H1 (cell line): ENCODE measurements around the gene PPM1L. TPM values are rescaled to one million over a fixed set of nuclear protein-coding genes. Genes with fewer than 3 reads are reported as not detected.

Experiments used
- CTCF ChIA-PET: fragments of 300-600 bp; sonication (Branson Sonifier 250); formaldehyde crosslinking; loops from one replicate; lab custom pipeline; 2021; ENCODE audit not compliant: partially characterized antibody; lab: Charles Lee
- POLR2A ChIA-PET: fragments of 300-600 bp; sonication (Branson Sonifier 250); formaldehyde crosslinking; loops from one replicate; lab custom pipeline; 2021; ENCODE audit warnings: inconsistent platforms; ENCODE audit not compliant: partially characterized antibody; lab: Charles Lee
- DNase-seq, 2 experiments: peaks; one replicate each; pipeline versions ENCODE4 v3.0.0 to v3.0.0-alpha.2; 2010 to 2022; ENCODE audit warnings: low spot score in 2 of 2, low read depth in 1 of 2, mixed read lengths in 1 of 2
- FAIRE-seq: peaks from 2 replicates; lab custom pipeline; 2011; peaks lifted over from hg19 to GRCh38; lab: Jason Lieb, UNC
- H2AFZ ChIP-seq: 2 replicates; pipeline ENCODE4 v1.8.1; 2012; ENCODE audit warnings: low read length, inconsistent platforms
- H2AK5ac ChIP-seq: 2 replicates; pipeline ENCODE4 v1.6.1; 2013; ENCODE audit warnings: low read depth, low read length
- H2BK120ac ChIP-seq: replicated peaks from 2 replicates; pipeline ENCODE3; 2013; ENCODE audit warnings: low read depth, low read length, inconsistent platforms
- H2BK12ac ChIP-seq: 2 replicates; pipeline ENCODE4 v1.6.1; 2013; ENCODE audit warnings: low read depth, low read length
- H2BK15ac ChIP-seq: 2 replicates; pipeline ENCODE4 v1.6.1; 2013; ENCODE audit warnings: low read length
- H2BK20ac ChIP-seq: 2 replicates; pipeline ENCODE4 v1.6.1; 2013; ENCODE audit warnings: low read length
- H2BK5ac ChIP-seq: 2 replicates; pipeline ENCODE4 v1.6.1; 2013; ENCODE audit warnings: low read depth, low read length
- H3K14ac ChIP-seq: 2 replicates; pipeline ENCODE4 v1.6.1; 2013; ENCODE audit warnings: inconsistent platforms; ENCODE audit not compliant: insufficient read length
- H3K18ac ChIP-seq: 2 replicates; pipeline ENCODE4 v1.6.1; 2013; ENCODE audit warnings: low read length; ENCODE audit errors: extremely low read depth
- H3K23ac ChIP-seq: 2 replicates; pipeline ENCODE4 v1.6.1; 2013; ENCODE audit warnings: inconsistent platforms; ENCODE audit not compliant: insufficient read length
- H3K23me2 ChIP-seq: 2 replicates; pipeline ENCODE4 v1.6.1; 2013; ENCODE audit warnings: low read depth, low read length
- H3K27ac ChIP-seq: 2 replicates; pipeline ENCODE4 v1.6.1; 2011; ENCODE audit warnings: low read depth, low read length, inconsistent platforms
- H3K27me3 ChIP-seq, 4 experiments: replicated peaks in 1 of 4; 1 replicate in 1 of 4; 2 replicates in 3 of 4; pipeline versions ENCODE4 v1.6.1 to v1.8.1; 2011 to 2013; ENCODE audit warnings: low read length in 3 of 4, mild to moderate bottlenecking in 3 of 4, inconsistent platforms in 2 of 4, mixed read lengths in 2 of 4, moderate library complexity in 1 of 4; ENCODE audit not compliant: control insufficient read depth in 3 of 4, insufficient read depth in 3 of 4; ENCODE audit errors: extremely low read depth in 1 of 4
- H3K36me3 ChIP-seq, 4 experiments: 2 replicates each; pipeline versions ENCODE4 v1.6.1 to v1.8.1; 2011 to 2013; ENCODE audit warnings: mild to moderate bottlenecking in 4 of 4, low read length in 3 of 4, moderate library complexity in 2 of 4, control low read depth in 1 of 4, inconsistent platforms in 1 of 4; ENCODE audit not compliant: insufficient read depth in 4 of 4, control insufficient read depth in 2 of 4
- H3K4ac ChIP-seq: replicated peaks from 2 replicates; pipeline ENCODE3; 2013; ENCODE audit warnings: low read length, low read depth, mixed read lengths, inconsistent platforms; ENCODE audit not compliant: insufficient read length
- H3K4me1 ChIP-seq, 4 experiments: replicated peaks in 1 of 4; 1 replicate in 1 of 4; 2 replicates in 3 of 4; pipeline versions ENCODE4 v1.6.1 to v1.8.1; 2011 to 2013; ENCODE audit warnings: low read length in 3 of 4, inconsistent platforms in 2 of 4, mixed read lengths in 1 of 4; ENCODE audit not compliant: insufficient read depth in 4 of 4, control insufficient read depth in 3 of 4
- H3K4me2 ChIP-seq, 2 experiments: 2 replicates each; pipeline versions ENCODE4 v1.6.1 to v1.8.1; 2011 to 2013; ENCODE audit warnings: low read depth in 2 of 2, low read length in 2 of 2, control low read depth in 1 of 2, inconsistent platforms in 1 of 2, mild to moderate bottlenecking in 1 of 2; ENCODE audit not compliant: insufficient read depth in 1 of 2
- H3K4me3 ChIP-seq, 4 experiments: fragments of 200-600, 300-600 bp in 1 of 4; sonication (generic), shearing (Covaris generic), sonication (Bioruptor Twin) in 1 of 4; 2 replicates each; pipeline versions ENCODE4 v1.5.1 to v1.8.1; 2011 to 2016; ENCODE audit warnings: low read length in 4 of 4, low read depth in 3 of 4, control low read depth in 2 of 4, inconsistent platforms in 2 of 4, mild to moderate bottlenecking in 2 of 4, mixed read lengths in 1 of 4, moderate library complexity in 1 of 4; ENCODE audit not compliant: insufficient read depth in 2 of 4; ENCODE audit errors: extremely low read depth in 1 of 4
- H3K56ac ChIP-seq: replicated peaks from 2 replicates; pipeline ENCODE3; 2013; ENCODE audit warnings: low read depth, mild to moderate bottlenecking, mixed read lengths, low read length, inconsistent platforms; ENCODE audit not compliant: insufficient read length
- H3K79me1 ChIP-seq: 2 replicates; pipeline ENCODE4 v1.6.1; 2013; ENCODE audit warnings: low read depth, low read length, control low read depth
- H3K79me2 ChIP-seq, 2 experiments: 2 replicates each; pipeline versions ENCODE4 v1.6.1 to v1.8.1; 2012 to 2013; ENCODE audit warnings: low read length in 2 of 2, mild to moderate bottlenecking in 2 of 2, inconsistent platforms in 1 of 2; ENCODE audit not compliant: insufficient read depth in 2 of 2, control insufficient read depth in 1 of 2
- H3K9ac ChIP-seq, 4 experiments: replicated peaks in 1 of 4; 1 replicate in 1 of 4; 2 replicates in 3 of 4; pipeline versions ENCODE4 v1.6.1 to v1.8.1; 2011 to 2013; ENCODE audit warnings: low read depth in 3 of 4, low read length in 3 of 4, control low read depth in 2 of 4, mild to moderate bottlenecking in 2 of 4, moderate library complexity in 2 of 4, inconsistent platforms in 1 of 4; ENCODE audit errors: extremely low read depth in 1 of 4
- H3K9me3 ChIP-seq, 2 experiments: 2 replicates each; pipeline versions ENCODE4 v1.6.1 to v1.8.1; 2012 to 2013; ENCODE audit warnings: mild to moderate bottlenecking in 2 of 2, moderate library complexity in 2 of 2, control low read depth in 1 of 2, inconsistent platforms in 1 of 2, low read depth in 1 of 2, low read length in 1 of 2, mixed read lengths in 1 of 2; ENCODE audit not compliant: insufficient read depth in 2 of 2
- H4K20me1 ChIP-seq, 2 experiments: replicated peaks in 1 of 2; 2 replicates each; pipeline versions ENCODE3 to v1.8.1; 2011 to 2013; ENCODE audit warnings: inconsistent platforms in 2 of 2, low read length in 2 of 2, mild to moderate bottlenecking in 1 of 2; ENCODE audit not compliant: insufficient read depth in 2 of 2, control insufficient read depth in 1 of 2
- H4K5ac ChIP-seq: 2 replicates; pipeline ENCODE4 v1.6.1; 2013; ENCODE audit warnings: low read length, low read depth, mixed read lengths, inconsistent platforms; ENCODE audit not compliant: insufficient read length
- H4K8ac ChIP-seq: 2 replicates; pipeline ENCODE4 v1.8.0; 2013; ENCODE audit warnings: mild to moderate bottlenecking, moderate library complexity, low read length, inconsistent platforms; ENCODE audit not compliant: insufficient read depth; ENCODE audit errors: extremely low read depth
- H4K91ac ChIP-seq: replicated peaks from 2 replicates; pipeline ENCODE3; 2013; ENCODE audit warnings: low read length, mixed read lengths, inconsistent platforms; ENCODE audit not compliant: insufficient read length
- EGR1 ChIP-seq: IDR thresholded peaks from 2 replicates; pipeline ENCODE4 v1.6.1; 2011; ENCODE audit warnings: low read depth, low read length, borderline replicate concordance
- PHF8 ChIP-seq: fragments of 200-600 bp; sonication (generic); conservative IDR thresholded peaks from 2 replicates; pipeline ENCODE4 v1.7.1; 2012; ENCODE audit warnings: low read depth, mild to moderate bottlenecking, inconsistent platforms, low read length, moderate library complexity
- WGBS, 2 experiments: shearing (Covaris generic) in 1 of 2; methylation state at CpG; one replicate each; pipeline versions ENCODE4 v1.1.6 to v1.1.7; 2013 to 2015; ENCODE audit warnings: low lambda C conversion rate in 2 of 2, mixed read lengths in 2 of 2, inconsistent platforms in 1 of 2, low coverage in 1 of 2, missing lambda C conversion rate in 1 of 2; ENCODE audit not compliant: insufficient replicate concordance in 2 of 2, insufficient coverage in 1 of 2, insufficient read length in 1 of 2; ENCODE audit errors: extremely low coverage in 1 of 2, missing lambda C conversion rate in 1 of 2; 5-methylcytosine and 5-hydroxymethylcytosine counted together
- polyA plus RNA-seq, 7 experiments: library from polyadenylated mRNA; depleted of rRNA in 3 of 7; stranded (reverse) in 5 of 7; unstranded in 2 of 7; fragments of >200 nt in 5 of 7; fragments of 200-250 nt in 2 of 7; gene quantifications; 1 replicate in 5 of 7; 2 replicates in 1 of 7; 4 replicates in 1 of 7; pipeline versions ENCODE4 v1.2.1 to v1.2.3, GENCODE V29; 2011 to 2013; ENCODE audit warnings: missing spikeins in 2 of 7, mixed read lengths in 2 of 7
- total RNA-seq: library from RNA; stranded (reverse); fragmentation: NEBNext Ultra II Directional; extraction: Animal tissue kit (Norgen Biotek cat#: 25700); gene quantifications from 2 replicates; pipeline ENCODE4 v1.2.1, GENCODE V29; 2021

Gene PPM1L
- total and polyA plus RNA-seq, 2 of the 8 experiments (the other 6 are each of a cell fraction or from before 2014, with no cell fraction given) = 2.8 to 18.1 TPM

DNA sequence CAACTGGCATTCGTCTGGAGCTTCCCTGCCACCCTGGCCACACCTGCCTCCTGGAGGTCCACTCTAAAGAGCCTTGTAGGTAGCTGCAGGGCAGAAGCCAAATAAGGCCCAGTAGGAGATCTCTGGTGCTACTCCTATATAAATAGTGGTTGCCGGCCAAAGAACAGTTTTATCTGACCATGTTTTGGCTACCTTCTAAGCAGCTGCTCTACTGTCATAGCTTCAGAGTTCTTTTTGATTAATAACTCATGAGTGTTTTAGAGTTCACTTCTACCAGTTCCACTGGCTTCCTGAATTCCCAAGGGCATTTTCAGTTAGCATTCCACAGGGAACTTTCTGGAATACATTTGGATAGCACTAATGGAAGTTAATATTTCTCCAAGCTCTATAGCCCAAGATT lies 194.5 kb downstream of the PPM1L start:
- Histone ChIP-seq H3K9me3 (no peaks in the 10 kb centered on the region), H3K14ac (no peak overlapping the region), H3K56ac (no peak overlapping the region), H2BK5ac (no peak overlapping the region), H3K4ac (no peak overlapping the region), H2BK20ac (no peak overlapping the region), H4K5ac (no peak overlapping the region), H3K27me3 (no peaks in the 10 kb centered on the region), H3K4me3 (no peak overlapping the region), H4K91ac (no peak overlapping the region), H4K8ac (no peak overlapping the region), H3K18ac (no peak overlapping the region), H3K4me1 (peaks cover 0 to 4% (median 0%) of the 10 kb centered on the region in 4 experiments; a peak in 1 of 7 replicates), H3K79me2 (no peaks in the 10 kb centered on the region), H3K23ac (no peak overlapping the region), H3K27ac (no peak overlapping the region), H3K36me3 (no peaks in the 10 kb centered on the region), H2AK5ac (no peak overlapping the region), H3K23me2 (no peaks in the 10 kb centered on the region), H2BK15ac (no peak overlapping the region), H2BK120ac (no peak overlapping the region), H3K79me1 (no peaks in the 10 kb centered on the region), H3K4me2 (no peak overlapping the region), H2BK12ac (no peak overlapping the region), H3K9ac (no peak overlapping the region), H2AFZ (no peak overlapping the region), H4K20me1 (no peaks in the 10 kb centered on the region)
- WGBS, 2 experiments = 100% methylated on average over 2 of the region's 2 CpGs; no CpG with 5 or more reads in 1 of the 2 experiments
- TF ChIP-seq EGR1 (no peak), PHF8 (no peak)
- FAIRE-seq (no peak), DNase-seq (no peak)
- ChIA-PET POLR2A (no interaction called here), CTCF (interaction anchor here (0.5 to 1.6 kb wide), 4 partner anchors 30 to 414 kb away, joined by 3 to 5 read pairs (median 4); no protein-coding TSS in a partner anchor)
